Thyroid gland (tissue), 4 donors: ENCODE measurements around the gene DPF3.

Source experiments
- CTCF ChIP-seq, 6 experiments: fragments of 200-600 bp in 3 of 6; fragments of 450-650 bp in 3 of 6; sonication (generic) in 3 of 6; IDR thresholded peaks; one replicate each; pipeline ENCODE4 v1.5.1; 2016 to 2019; ENCODE audit warnings: antibody characterized with exemption in 6 of 6, mild to moderate bottlenecking in 2 of 6, inconsistent platforms in 1 of 6, moderate library complexity in 1 of 6
- POLR2A ChIP-seq, 2 donors: fragments of 450-650 bp; IDR thresholded peaks; one replicate each; pipeline ENCODE4 v1.6.1; 2017; ENCODE audit warnings: antibody characterized with exemption in 2 of 2, mild to moderate bottlenecking in 2 of 2, moderate library complexity in 1 of 2

DNA sequence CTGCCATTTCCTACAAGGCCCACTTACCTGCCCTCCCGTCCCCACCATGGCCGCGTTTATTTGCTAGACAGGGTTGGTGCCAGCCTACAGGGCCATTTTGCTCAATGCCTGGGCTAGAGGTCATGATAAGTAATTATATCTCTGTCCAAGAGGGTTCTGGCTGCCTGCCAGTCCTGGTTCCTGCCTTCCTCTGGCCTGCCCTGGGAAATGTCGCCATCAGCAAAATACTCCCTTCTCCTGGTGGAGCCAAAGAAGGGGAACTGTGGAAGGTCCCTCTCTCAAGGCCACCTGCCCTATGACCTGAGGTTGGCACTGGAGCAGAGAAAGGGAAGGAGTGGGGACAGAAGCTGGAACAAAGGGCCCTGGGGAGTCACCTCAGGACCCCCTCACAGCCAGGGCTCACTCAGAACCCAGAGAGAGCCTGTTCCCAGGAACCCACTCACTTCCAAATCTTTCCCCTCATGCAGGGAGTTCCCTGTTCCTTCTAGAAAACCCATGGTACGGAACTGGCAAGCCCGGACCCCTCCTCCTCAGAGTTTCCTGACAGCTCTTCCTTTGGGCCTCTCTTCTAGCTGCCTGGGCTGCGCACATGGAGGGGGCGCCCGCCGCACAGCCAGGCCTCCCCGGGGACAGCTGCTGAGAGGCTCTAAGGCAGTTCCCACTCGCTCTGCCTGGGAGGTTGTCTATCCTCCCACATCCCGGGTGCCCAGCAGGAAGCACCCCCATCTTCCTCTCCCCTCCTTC is 280.5 kb downstream of the DPF3 start:
- no peak for TF ChIP-seq POLR2A (IDR thresholded peaks at IDR 0.05)
- TF ChIP-seq CTCF (IDR thresholded peaks at IDR 0.05): no peak
